Right atrium auricular region (tissue), 2 donors: Measurements from ENCODE around the gene SOX8. TPM values are rescaled to one million over a fixed set of nuclear protein-coding genes. Genes with fewer than 3 reads are reported as not detected.

Experiments used
- DNase-seq: peaks from one replicate; pipeline ENCODE4 v3.0.0-alpha.2; 2019; ENCODE audit warnings: low spot score
- H3K27ac ChIP-seq, 2 donors: fragments of 200-600 bp; sonication (generic); 1 replicate in 1 of 2; 2 replicates in 1 of 2; pipeline ENCODE4 v1.5.1; 2016 to 2019
- H3K27me3 ChIP-seq, 2 donors: fragments of 200-600 bp; sonication (generic); one replicate each; pipeline versions ENCODE4 v1.5.1 to v1.6.0; 2017 to 2019
- H3K36me3 ChIP-seq: fragments of 200-600 bp; sonication (generic); one replicate; pipeline ENCODE4 v1.5.1; 2016
- H3K4me1 ChIP-seq, 2 donors: fragments of 200-600 bp; sonication (generic); one replicate each; pipeline versions ENCODE4 v1.5.1 to v1.6.0; 2017 to 2019
- H3K4me3 ChIP-seq, 2 donors: fragments of 200-600 bp; sonication (generic); 1 replicate in 1 of 2; 2 replicates in 1 of 2; pipeline ENCODE4 v1.5.1; 2017 to 2019; ENCODE audit warnings: mild to moderate bottlenecking in 1 of 2, moderate library complexity in 1 of 2
- H3K9me3 ChIP-seq, 2 donors: fragments of 200-600 bp; sonication (generic); one replicate each; pipeline ENCODE4 v1.5.1; 2019
- total RNA-seq, 2 donors: library from RNA; depleted of rRNA; stranded (reverse); fragments of >200 nt; gene quantifications; one replicate each; pipeline ENCODE4 v1.1.0, GENCODE V29; 2016
- TF ChIP-seq, protein P1 (sequence below), 2 donors: fragments of 200-600 bp; sonication (generic); IDR thresholded peaks; one replicate each; pipeline ENCODE4 v1.5.1; 2019; ENCODE audit warnings: antibody characterized with exemption in 2 of 2

The SOX8 gene
- total RNA-seq, 2 donors from 2014 or later: 1.0 to 1.6 TPM

DNA sequence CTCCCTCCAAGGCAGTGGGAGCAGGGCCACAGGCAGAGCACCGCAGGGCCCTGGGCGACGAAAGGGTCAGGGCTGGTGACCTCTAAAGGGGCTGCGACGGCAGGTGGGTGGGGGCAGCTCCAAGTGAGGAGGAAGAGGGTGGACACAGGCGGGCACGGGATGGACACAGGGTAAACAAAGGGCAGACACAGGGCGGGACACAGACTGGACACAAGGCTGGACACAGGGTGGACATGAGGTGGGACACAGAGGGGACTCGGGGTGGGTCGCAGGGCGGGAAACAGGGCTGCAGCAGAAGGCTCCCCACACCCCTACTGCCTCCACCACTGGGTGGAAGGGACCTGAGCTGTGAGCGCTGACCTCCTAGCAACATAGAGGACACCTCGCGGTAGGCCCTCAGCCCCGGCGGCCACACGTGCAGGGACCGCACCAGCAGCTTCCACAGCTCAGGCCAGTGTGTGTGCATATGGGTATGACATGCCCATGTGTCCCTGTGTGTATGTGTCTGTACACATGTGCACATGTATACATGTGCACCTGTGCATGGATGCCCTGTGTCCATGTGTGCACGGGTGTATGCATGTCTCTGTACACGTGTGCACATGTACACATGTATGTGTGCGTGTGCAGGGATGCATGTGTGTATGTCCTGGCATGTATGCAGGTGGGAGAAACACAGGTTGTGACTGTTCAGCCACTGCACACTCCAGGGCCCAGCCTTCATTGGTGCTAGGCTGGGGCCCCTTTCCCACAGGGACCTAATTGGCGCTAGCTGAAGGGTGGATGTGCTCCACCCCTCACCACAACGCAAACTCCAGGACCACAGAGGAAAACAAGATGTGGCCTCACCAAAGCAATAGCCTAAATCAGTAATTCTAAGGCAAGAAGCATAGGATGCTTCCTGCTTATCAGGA is 18.4 kb upstream of the SOX8 start:
- H3K4me3 ChIP-seq: no peak overlapping the region
- peaks cover 8% of the 10 kb centered on the region for H3K36me3 ChIP-seq
- H3K4me1 ChIP-seq: no peaks in the 10 kb centered on the region
- TF ChIP-seq, protein P1, sequence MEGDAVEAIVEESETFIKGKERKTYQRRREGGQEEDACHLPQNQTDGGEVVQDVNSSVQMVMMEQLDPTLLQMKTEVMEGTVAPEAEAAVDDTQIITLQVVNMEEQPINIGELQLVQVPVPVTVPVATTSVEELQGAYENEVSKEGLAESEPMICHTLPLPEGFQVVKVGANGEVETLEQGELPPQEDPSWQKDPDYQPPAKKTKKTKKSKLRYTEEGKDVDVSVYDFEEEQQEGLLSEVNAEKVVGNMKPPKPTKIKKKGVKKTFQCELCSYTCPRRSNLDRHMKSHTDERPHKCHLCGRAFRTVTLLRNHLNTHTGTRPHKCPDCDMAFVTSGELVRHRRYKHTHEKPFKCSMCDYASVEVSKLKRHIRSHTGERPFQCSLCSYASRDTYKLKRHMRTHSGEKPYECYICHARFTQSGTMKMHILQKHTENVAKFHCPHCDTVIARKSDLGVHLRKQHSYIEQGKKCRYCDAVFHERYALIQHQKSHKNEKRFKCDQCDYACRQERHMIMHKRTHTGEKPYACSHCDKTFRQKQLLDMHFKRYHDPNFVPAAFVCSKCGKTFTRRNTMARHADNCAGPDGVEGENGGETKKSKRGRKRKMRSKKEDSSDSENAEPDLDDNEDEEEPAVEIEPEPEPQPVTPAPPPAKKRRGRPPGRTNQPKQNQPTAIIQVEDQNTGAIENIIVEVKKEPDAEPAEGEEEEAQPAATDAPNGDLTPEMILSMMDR (IDR thresholded peaks at IDR 0.05): no peak
- no peaks in the 10 kb centered on the region for H3K9me3 ChIP-seq
- H3K27ac ChIP-seq: no peak overlapping the region
- H3K27me3 ChIP-seq: no peaks in the 10 kb centered on the region
- no peak for DNase-seq

DNA sequence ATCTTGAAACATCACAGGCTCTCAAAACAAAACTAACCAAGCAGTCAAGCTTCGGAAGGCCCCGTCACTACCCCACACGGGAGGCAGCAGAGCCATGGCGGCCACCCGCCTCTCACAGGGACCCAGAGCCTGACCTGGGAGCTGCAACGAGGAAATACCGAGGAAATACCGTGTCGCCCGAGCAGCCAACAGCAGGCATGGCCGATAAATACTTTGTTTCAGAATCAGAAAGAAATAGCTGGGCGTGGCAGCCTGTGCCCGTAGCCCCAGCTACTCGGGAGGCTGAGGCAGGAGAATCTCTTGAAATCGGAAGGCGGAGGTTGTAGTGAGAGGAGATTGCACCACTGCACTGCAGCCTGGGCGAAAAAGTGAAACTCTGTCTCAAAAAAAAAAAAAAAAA is 17.7 kb upstream of the SOX8 start:
- H3K9me3 ChIP-seq: no peaks in the 10 kb centered on the region
- H3K36me3 ChIP-seq: peaks cover 8% of the 10 kb centered on the region
- H3K4me3 ChIP-seq: no peak overlapping the region
- H3K27ac ChIP-seq: no peak overlapping the region
- H3K27me3 ChIP-seq: no peaks in the 10 kb centered on the region
- H3K4me1 ChIP-seq: no peaks in the 10 kb centered on the region
- TF ChIP-seq, protein P1 (IDR thresholded peaks at IDR 0.05): no peak
- no peak for DNase-seq

DNA sequence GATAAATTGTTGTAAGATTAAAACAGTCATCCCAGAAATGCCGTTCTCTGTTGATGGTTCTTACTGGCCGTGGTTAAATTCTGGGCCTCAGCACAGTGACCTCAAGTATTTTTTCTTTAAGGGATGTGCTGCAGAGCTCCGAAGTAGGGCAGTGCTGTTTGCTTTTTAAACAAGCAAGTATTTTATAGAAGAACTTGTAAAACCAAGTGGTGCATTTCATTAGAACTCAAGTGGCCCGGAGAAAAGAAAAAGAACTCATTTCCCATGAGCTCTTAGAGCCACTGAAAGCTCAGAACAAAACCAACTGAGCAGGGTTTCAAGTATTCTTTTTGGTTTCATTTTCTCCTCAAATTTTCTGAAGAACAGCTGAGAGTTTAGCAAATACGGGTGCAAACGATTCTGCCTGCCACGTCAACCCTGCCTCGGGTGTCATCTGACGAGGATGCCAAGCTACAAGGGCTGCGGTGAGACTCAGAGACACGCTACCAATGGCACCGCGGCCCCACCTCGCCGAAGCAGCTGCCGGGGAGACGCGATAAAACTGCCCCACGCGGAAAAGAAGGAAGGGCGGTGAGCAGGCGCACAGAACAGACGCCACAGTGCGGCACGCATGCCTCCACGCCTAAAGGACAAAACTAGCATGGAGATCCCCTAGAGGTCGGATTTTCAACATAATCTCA is 17.1 kb upstream of the SOX8 start:
- Histone ChIP-seq H3K27me3 (no peaks in the 10 kb centered on the region), H3K4me1 (peaks cover 0 to 4% of the 10 kb centered on the region in 2 donors), H3K27ac (no peak overlapping the region), H3K36me3 (peaks cover 8% of the 10 kb centered on the region), H3K4me3 (no peak overlapping the region), H3K9me3 (no peaks in the 10 kb centered on the region)
- TF ChIP-seq, protein P1 (IDR thresholded peaks at IDR 0.05): no peak
- DNase-seq: no peak

DNA sequence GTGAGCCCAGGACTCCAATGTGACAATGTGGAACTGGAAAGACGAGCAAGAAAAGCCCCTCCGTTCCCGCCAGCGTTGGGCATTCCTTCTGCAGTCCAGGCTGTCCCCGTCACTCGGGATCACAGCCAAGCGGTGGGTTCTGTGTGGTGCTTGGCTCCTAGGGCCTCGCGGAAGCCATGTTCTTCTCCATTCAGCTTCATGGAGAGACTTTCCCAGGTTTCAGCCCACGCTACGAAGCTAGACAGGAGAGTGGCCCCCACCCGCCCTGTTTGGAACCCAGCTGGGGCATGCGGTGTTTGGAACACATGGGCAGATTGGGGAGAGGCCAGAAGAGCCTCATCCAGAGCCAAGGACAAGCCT is 16.6 kb upstream of the SOX8 start:
- TF ChIP-seq, protein P1 (IDR thresholded peaks at IDR 0.05): no peak
- no peaks in the 10 kb centered on the region for H3K27me3 ChIP-seq
- peaks cover 0 to 9% of the 10 kb centered on the region in 2 donors for H3K4me1 ChIP-seq
- H3K9me3 ChIP-seq: no peaks in the 10 kb centered on the region
- H3K36me3 ChIP-seq: peaks cover 8% of the 10 kb centered on the region
- H3K27ac ChIP-seq: no peak overlapping the region
- no peak overlapping the region for H3K4me3 ChIP-seq
- no peak for DNase-seq

DNA sequence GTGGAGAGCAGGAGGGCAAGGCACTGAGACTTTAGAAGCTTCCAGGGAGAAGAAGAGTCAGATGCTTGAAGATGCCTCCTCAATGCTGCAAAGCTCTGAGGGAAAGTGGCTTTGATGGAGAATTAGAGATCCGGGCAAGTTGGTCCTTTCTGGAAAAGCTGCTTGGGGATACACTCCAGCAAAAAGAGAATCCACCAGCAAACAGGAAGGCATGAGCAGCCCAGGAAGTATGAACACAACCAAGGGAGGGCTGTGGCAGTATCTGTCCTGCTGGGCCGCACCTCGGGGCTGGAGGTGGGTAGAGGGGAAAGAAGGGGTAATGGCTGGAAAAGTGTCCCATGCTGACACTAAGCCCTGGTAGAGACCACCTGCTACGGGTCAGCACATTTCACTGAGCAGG is 16.1 kb upstream of the SOX8 start:
- DNase-seq: no peak
- no peak overlapping the region for H3K4me3 ChIP-seq
- TF ChIP-seq, protein P1 (IDR thresholded peaks at IDR 0.05): no peak
- no peak overlapping the region for H3K27ac ChIP-seq
- H3K36me3 ChIP-seq: peaks cover 8% of the 10 kb centered on the region
- H3K27me3 ChIP-seq: no peaks in the 10 kb centered on the region
- H3K9me3 ChIP-seq: no peaks in the 10 kb centered on the region
- H3K4me1 ChIP-seq: peaks cover 0 to 12% of the 10 kb centered on the region in 2 donors
